Ovary (tissue), 3 donors: ENCODE results near the gene NRXN3.

Source experiments
- POLR2A ChIP-seq: fragments of 450-650 bp; IDR thresholded peaks from one replicate; pipeline ENCODE4 v1.6.1; 2017; ENCODE audit warnings: antibody characterized with exemption, mild to moderate bottlenecking, moderate library complexity
- TF ChIP-seq, protein P1 (sequence below), 3 donors: fragments of 450-650 bp in 2 of 3; fragments of 200-600 bp in 1 of 3; IDR thresholded peaks; one replicate each; pipeline versions ENCODE4 v1.5.1 to v1.8.0; 2016 to 2022; ENCODE audit warnings: antibody characterized with exemption in 3 of 3, mild to moderate bottlenecking in 1 of 3
- donor health status: DM: no; HTN: no; CAD: no.

GRCh38 chr14:79514700-79515099, 1344.5 kb downstream of the NRXN3 start:
- TF ChIP-seq, protein P1, sequence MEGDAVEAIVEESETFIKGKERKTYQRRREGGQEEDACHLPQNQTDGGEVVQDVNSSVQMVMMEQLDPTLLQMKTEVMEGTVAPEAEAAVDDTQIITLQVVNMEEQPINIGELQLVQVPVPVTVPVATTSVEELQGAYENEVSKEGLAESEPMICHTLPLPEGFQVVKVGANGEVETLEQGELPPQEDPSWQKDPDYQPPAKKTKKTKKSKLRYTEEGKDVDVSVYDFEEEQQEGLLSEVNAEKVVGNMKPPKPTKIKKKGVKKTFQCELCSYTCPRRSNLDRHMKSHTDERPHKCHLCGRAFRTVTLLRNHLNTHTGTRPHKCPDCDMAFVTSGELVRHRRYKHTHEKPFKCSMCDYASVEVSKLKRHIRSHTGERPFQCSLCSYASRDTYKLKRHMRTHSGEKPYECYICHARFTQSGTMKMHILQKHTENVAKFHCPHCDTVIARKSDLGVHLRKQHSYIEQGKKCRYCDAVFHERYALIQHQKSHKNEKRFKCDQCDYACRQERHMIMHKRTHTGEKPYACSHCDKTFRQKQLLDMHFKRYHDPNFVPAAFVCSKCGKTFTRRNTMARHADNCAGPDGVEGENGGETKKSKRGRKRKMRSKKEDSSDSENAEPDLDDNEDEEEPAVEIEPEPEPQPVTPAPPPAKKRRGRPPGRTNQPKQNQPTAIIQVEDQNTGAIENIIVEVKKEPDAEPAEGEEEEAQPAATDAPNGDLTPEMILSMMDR (IDR thresholded peaks at IDR 0.05): no peak
- no peak for TF ChIP-seq POLR2A
